Endometrium (tissue), 2 donors: ENCODE results near the gene SLC17A1.
"Not testable (repeated sequence)": the region's sequence is repeated elsewhere in the genome, so short reads cannot be mapped to it uniquely, and the experiment has no call there.

Source experiments
- FAIRE-seq: peaks from 2 replicates; lab custom pipeline; 2012; peaks lifted over from hg19 to GRCh38; lab: Jason Lieb, UNC
- donor health status: control.
- donor health status: control.

Gene SLC17A1

GRCh38 chr6:25756382-25757363 lies 75.2 kb downstream of the SLC17A1 start:
- FAIRE-seq, result no peak

- FAIRE-seq, result no peak
These were observed 76.4 kb downstream of the SLC17A1 start for GRCh38 chr6:25755483-25755882.

- no peak for FAIRE-seq
These were observed 77.3 kb downstream of the SLC17A1 start, which contains the start of gene SLC17A4 for GRCh38 chr6:25754535-25754934. TSS of gene SLC17A4 (plus strand) at chr6:25754742. CDS start at chr6:25761963, 7,221 bp downstream.

GRCh38 chr6:25753079-25753478 lies 78.8 kb downstream of the SLC17A1 start:
- FAIRE-seq, result no peak

GRCh38 chr6:25750906-25751305 lies 80.9 kb downstream of the SLC17A1 start:
- no peak for FAIRE-seq

- FAIRE-seq, result no peak
These were observed 82.0 kb downstream of the SLC17A1 start for GRCh38 chr6:25749837-25750236.

GRCh38 chr6:25748601-25749517 lies 83.0 kb downstream of the SLC17A1 start:
- FAIRE-seq, result not testable (repeated sequence)

GRCh38 chr6:25748049-25748448 lies 83.8 kb downstream of the SLC17A1 start:
- no peak for FAIRE-seq

- FAIRE-seq, result no peak
These were observed 84.4 kb downstream of the SLC17A1 start for GRCh38 chr6:25747477-25747876.

GRCh38 chr6:25746968-25747367 lies 84.9 kb downstream of the SLC17A1 start:
- no peak for FAIRE-seq

- FAIRE-seq, result no peak
These were observed 86.0 kb downstream of the SLC17A1 start for GRCh38 chr6:25745836-25746235.

GRCh38 chr6:25743868-25744267 lies 88.0 kb downstream of the SLC17A1 start:
- no peak for FAIRE-seq

GRCh38 chr6:25735261-25735660 lies 96.6 kb downstream of the SLC17A1 start:
- no peak for FAIRE-seq
